ENCODE data around the gene MLYCD.

The MLYCD gene

GRCh38 chr16:83914091-83914710, 15.3 kb downstream of the MLYCD start:
- no peak overlapping the region for H3K4me3 ChIP-seq (ENCODE audit: low read depth, low read length)
- no peak for TF ChIP-seq CTCF (conservative IDR thresholded peaks at IDR 0.05; ENCODE audit: low read depth, low read length)
- no peak for DNase-seq (ENCODE audit: low read depth)

- no peak overlapping the region for H3K4me3 ChIP-seq (ENCODE audit: low read depth, low read length)
- no peak for DNase-seq (ENCODE audit: low read depth)
- TF ChIP-seq CTCF (conservative IDR thresholded peaks at IDR 0.05; ENCODE audit: low read depth, low read length): no peak
These were observed 16.2 kb downstream of the MLYCD start for GRCh38 chr16:83915081-83915480.

GRCh38 chr16:83915491-83915890, 16.6 kb downstream of the MLYCD start:
- no peak for DNase-seq (ENCODE audit: low read depth)
- H3K4me3 ChIP-seq (ENCODE audit: low read depth, low read length): no peak overlapping the region
- no peak for TF ChIP-seq CTCF (conservative IDR thresholded peaks at IDR 0.05; ENCODE audit: low read depth, low read length)

GRCh38 chr16:83917152-83918120, 18.5 kb downstream of the MLYCD start:
- no peak for TF ChIP-seq CTCF (conservative IDR thresholded peaks at IDR 0.05; ENCODE audit: low read depth, low read length)
- DNase-seq (ENCODE audit: low read depth): no peak
- no peak overlapping the region for H3K4me3 ChIP-seq (ENCODE audit: low read depth, low read length)

GRCh38 chr16:83920894-83921491, 22.1 kb downstream of the MLYCD start:
- H3K4me3 ChIP-seq (ENCODE audit: low read depth, low read length): no peak overlapping the region
- DNase-seq (ENCODE audit: low read depth): no peak
- no peak for TF ChIP-seq CTCF (conservative IDR thresholded peaks at IDR 0.05; ENCODE audit: low read depth, low read length)

GRCh38 chr16:83923581-83924365, 24.9 kb downstream of the MLYCD start:
- TF ChIP-seq CTCF (conservative IDR thresholded peaks at IDR 0.05; ENCODE audit: low read depth, low read length): no peak
- DNase-seq (ENCODE audit: low read depth): no peak
- no peak overlapping the region for H3K4me3 ChIP-seq (ENCODE audit: low read depth, low read length)

Measured in choroid plexus epithelial cell (primary cell).